ENCODE data around the gene SND1. TPM values are rescaled to one million over a fixed set of nuclear protein-coding genes. Genes with fewer than 3 reads are reported as not detected.

SND1 gene
- total RNA-seq, 1 experiment from 2014 or later, result 218 TPM

- Histone ChIP-seq H3K14ac (ENCODE audit: insufficient read depth, low read length) (no peak overlapping the region), H3K4me2 (ENCODE audit: insufficient read depth, insufficient read length, low read length) (no peak overlapping the region), H3K27ac (ENCODE audit: insufficient read length, low read depth, low read length) (no peak overlapping the region), H3K9ac (ENCODE audit: extremely low read depth, insufficient read length, low read length) (no peak overlapping the region), H2BK15ac (ENCODE audit: low read depth, low read length) (no peak overlapping the region), H2BK5ac (ENCODE audit: insufficient read length, low read length) (no peak overlapping the region), H3K23ac (ENCODE audit: insufficient read length, low read depth, low read length) (no peak overlapping the region), H2AK5ac (ENCODE audit: insufficient read length, low read length) (no peak overlapping the region), H2AFZ (ENCODE audit: low read length) (no peak overlapping the region), H3K79me2 (ENCODE audit: insufficient read depth, low read length) (no peaks in the 10 kb centered on the region; the same call in 1 of the 2 replicates), H3K27me3 (ENCODE audit: insufficient read depth, low read length) (no peaks in the 10 kb centered on the region), H3T11ph (ENCODE audit: low read length) (no peak overlapping the region), H4K5ac (ENCODE audit: insufficient read length, low read depth, low read length) (no peak overlapping the region), H3K18ac (ENCODE audit: insufficient read length, low read depth, low read length) (no peak overlapping the region), H4K8ac (replicated peaks; ENCODE audit: insufficient read length, low read depth, low read length) (no peak overlapping the region), H3K23me2 (ENCODE audit: insufficient read length, low read depth, low read length, poor library complexity, severe bottlenecking) (no peaks in the 10 kb centered on the region), H3K56ac (ENCODE audit: insufficient read length, low read depth, low read length) (no peak overlapping the region), H4K20me1 (ENCODE audit: control insufficient read depth, insufficient read depth, insufficient read length) (no peaks in the 10 kb centered on the region), H3K9me3 (ENCODE audit: control insufficient read depth, low read depth, low read length) (no peaks in the 10 kb centered on the region), H2BK12ac (ENCODE audit: insufficient read length, low read depth, low read length) (no peak overlapping the region), H3K79me1 (ENCODE audit: insufficient read depth, low read depth, low read length, poor library complexity, severe bottlenecking) (peaks cover 13% of the 10 kb centered on the region), H2BK120ac (ENCODE audit: low read depth, low read length, poor library complexity, severe bottlenecking) (no peak overlapping the region), H3K4ac (ENCODE audit: low read depth, low read length) (no peak overlapping the region), H3K4me1 (ENCODE audit: insufficient read depth, low read length) (peaks cover 5% of the 10 kb centered on the region; the same call in 1 of the 2 replicates), H2BK20ac (ENCODE audit: low read depth, low read length, poor library complexity, severe bottlenecking) (no peak overlapping the region), H4K91ac (ENCODE audit: insufficient read length, low read depth, low read length) (no peak overlapping the region)
- Mint-ChIP-seq H3K27me3 (ENCODE audit: low read depth) (no peaks in the 10 kb centered on the region), H3K27ac (no peak overlapping the region; a peak in 1 of 7 replicates), H3K4me1 (peaks cover 25 to 47% of the 10 kb centered on the region in 2 experiments), H3K4me3 (no peak overlapping the region), H3K9me3 (no peaks in the 10 kb centered on the region), H3K36me3 (ENCODE audit: insufficient read depth in 1 of 3, low read depth in 3 of 3) (peaks cover 19 to 57% (median 47%) of the 10 kb centered on the region in 3 experiments; a peak in 6 of 7 replicates)
- no peak for DNase-seq
- no CpG with 5 or more reads among the region's 2 CpGs for whole genome bisulfite sequencing (ENCODE audit: extremely low coverage, insufficient read length, low lambda C conversion rate)
- no peak for TF ChIP-seq CTCF (conservative IDR thresholded peaks at IDR 0.05)
Observed at GRCh38 chr7:127732306-127732705, 80.3 kb downstream of the SND1 start.

Measured in H9 (cell line).